HEK293T (cell line): ENCODE measurements around the gene TMTC2.

Experiments
- FOXK2 ChIP-seq: fragments of 450-650 bp; IDR thresholded peaks from 2 replicates; pipeline ENCODE4 v1.6.1; 2016; ENCODE audit warnings: mild to moderate bottlenecking
- TARDBP ChIP-seq: fragments of 450-650 bp; IDR thresholded peaks from 2 replicates; pipeline ENCODE4 v1.6.1; 2016

- TF ChIP-seq TARDBP: no peak
- TF ChIP-seq FOXK2: no peak
Observed at GRCh38 chr12:82862069-82862841, 175.5 kb downstream of the TMTC2 start.
